Endothelial cell of umbilical vein (primary cell): Measurements from ENCODE around the gene SDF4. TPM values are rescaled to one million over a fixed set of nuclear protein-coding genes. Genes with fewer than 3 reads are reported as not detected.

Experiments
- BruUV-seq: library from RNA; stranded (reverse); fragments of 400-500 nt; replicated peaks from 2 replicates; lab custom pipeline; 2021; lab: Mats Ljungman, UMichigan
- CTCF ChIA-PET: fragments of 300-600, 350-600 bp; sonication (Branson Sonifier 250); formaldehyde crosslinking; loops from one replicate; lab custom pipeline; 2021; ENCODE audit warnings: antibody characterized with exemption, inconsistent platforms; lab: Charles Lee
- POLR2A ChIA-PET: fragments of 300-600, 350-600 bp; sonication (Branson Sonifier 250); formaldehyde crosslinking; loops from one replicate; lab custom pipeline; 2021; ENCODE audit warnings: antibody characterized with exemption, inconsistent platforms; lab: Charles Lee
- DNase-seq: peaks from one replicate; pipeline ENCODE4 v3.0.0-alpha.2; 2011; ENCODE audit warnings: low read depth, low spot score
- FAIRE-seq: peaks from 2 replicates; lab custom pipeline; 2011; peaks lifted over from hg19 to GRCh38; lab: Jason Lieb, UNC
- H2AFZ ChIP-seq: 2 replicates; pipeline ENCODE4 v1.6.0; 2012; ENCODE audit warnings: low read depth, low read length, control low read depth, inconsistent platforms
- H3K27ac ChIP-seq: 2 replicates; pipeline ENCODE4 v1.5.1; 2011; ENCODE audit warnings: low read depth, mild to moderate bottlenecking, control low read depth, low read length, moderate library complexity; ENCODE audit not compliant: insufficient read depth
- H3K27me3 ChIP-seq, 2 experiments: 2 replicates each; pipeline versions ENCODE4 v1.6.0 to v1.6.1; 2011; ENCODE audit warnings: low read length in 2 of 2, mixed read lengths in 1 of 2; ENCODE audit not compliant: control insufficient read depth in 2 of 2, insufficient read depth in 2 of 2
- H3K36me3 ChIP-seq, 2 experiments: 2 replicates in 1 of 2; 3 replicates in 1 of 2; pipeline ENCODE4 v1.5.1; 2011; ENCODE audit warnings: low read length in 2 of 2, mild to moderate bottlenecking in 1 of 2, moderate library complexity in 1 of 2; ENCODE audit not compliant: control insufficient read depth in 2 of 2, insufficient read depth in 2 of 2; ENCODE audit errors: extremely low read depth in 1 of 2
- H3K4me1 ChIP-seq: 3 replicates; pipeline ENCODE4 v1.5.1; 2011; ENCODE audit warnings: mild to moderate bottlenecking, low read length; ENCODE audit not compliant: control insufficient read depth, insufficient read depth; ENCODE audit errors: extremely low read depth
- H3K4me2 ChIP-seq: 2 replicates; pipeline ENCODE4 v1.6.1; 2011; ENCODE audit warnings: low read length, control low read depth, mixed read lengths; ENCODE audit not compliant: insufficient read depth
- H3K4me3 ChIP-seq, 3 experiments: fragments of 200-600 bp in 1 of 3; sonication (generic), shearing (Covaris generic) in 1 of 3; replicated peaks in 1 of 3; 2 replicates each; pipeline ENCODE4 v1.5.1; 2011 to 2016; ENCODE audit warnings: control low read depth in 3 of 3, low read length in 3 of 3, mild to moderate bottlenecking in 2 of 3, inconsistent platforms in 1 of 3, low read depth in 1 of 3, moderate library complexity in 1 of 3; ENCODE audit not compliant: insufficient read depth in 1 of 3
- H3K79me2 ChIP-seq: 2 replicates; pipeline ENCODE4 v1.6.0; 2012; ENCODE audit warnings: low read length, inconsistent platforms; ENCODE audit not compliant: control insufficient read depth, insufficient read depth
- H3K9ac ChIP-seq: replicated peaks from 2 replicates; pipeline ENCODE3; 2011; ENCODE audit warnings: low read length, control low read depth; ENCODE audit not compliant: insufficient read depth; ENCODE audit errors: extremely low read depth
- H3K9me1 ChIP-seq: replicated peaks from 3 replicates; pipeline ENCODE4 v1.6.0; 2011; ENCODE audit warnings: mild to moderate bottlenecking, low read length; ENCODE audit not compliant: control insufficient read depth, insufficient read depth; ENCODE audit errors: extremely low read depth
- H3K9me3 ChIP-seq: replicated peaks from 2 replicates; pipeline ENCODE4 v1.5.1; 2012; ENCODE audit warnings: low read length, inconsistent platforms; ENCODE audit not compliant: control insufficient read depth, insufficient read depth
- H4K20me1 ChIP-seq: replicated peaks from 2 replicates; pipeline ENCODE3; 2011; ENCODE audit warnings: mild to moderate bottlenecking, low read length; ENCODE audit not compliant: control insufficient read depth, insufficient read depth; ENCODE audit errors: extremely low read depth
- CTCF ChIP-seq, 2 donors: IDR thresholded peaks; 1 replicate in 1 of 2; 2 replicates in 1 of 2; pipeline ENCODE4 v1.5.1; 2011; ENCODE audit warnings: low read length in 2 of 2, mild to moderate bottlenecking in 2 of 2, moderate library complexity in 2 of 2, control low read depth in 1 of 2, inconsistent platforms in 1 of 2, low read depth in 1 of 2; ENCODE audit not compliant: insufficient read depth in 1 of 2; ENCODE audit errors: extremely low read depth in 1 of 2
- EZH2 ChIP-seq: IDR thresholded peaks from 2 replicates; pipeline ENCODE4 v1.6.1; 2012; ENCODE audit warnings: borderline replicate concordance, low read depth, mild to moderate bottlenecking, moderate library complexity, low read length, inconsistent platforms; ENCODE audit not compliant: severe bottlenecking
- GATA2 ChIP-seq: IDR thresholded peaks from 2 replicates; pipeline ENCODE4 v1.7.0; 2011; ENCODE audit warnings: low read depth, mild to moderate bottlenecking, moderate library complexity, mixed read lengths, low read length; ENCODE audit not compliant: insufficient read length, insufficient read depth
- JUN ChIP-seq: IDR thresholded peaks from 2 replicates; pipeline ENCODE4 v1.6.1; 2011; ENCODE audit warnings: borderline replicate concordance, low read depth; ENCODE audit not compliant: insufficient read length, insufficient read depth
- MYC ChIP-seq: IDR thresholded peaks from one replicate; pipeline ENCODE4 v1.6.1; 2011; ENCODE audit warnings: mild to moderate bottlenecking, low read depth, low read length
- POLR2A ChIP-seq: IDR thresholded peaks from 2 replicates; pipeline ENCODE4 v1.6.1; 2012; ENCODE audit warnings: low read depth, mild to moderate bottlenecking, control low read depth, low read length
- dilution Hi-C: fragments of 300-500 bp; cut with MboI; formaldehyde crosslinking; loops from one replicate; pipeline ENCODE4 v1.15.0; 2019; ENCODE audit warnings: low sequenced_read_pairs; ENCODE audit not compliant: extremely low pct_ligation_motif_present
- intact Hi-C: fragments of 100-400 bp; cut with micrococcal nuclease; formaldehyde crosslinking; loops from one replicate; pipeline ENCODE4 v1.10.0; 2022
- polyA plus RNA-seq, 4 experiments: library from polyadenylated mRNA; depleted of rRNA in 3 of 4; stranded (reverse) in 3 of 4; unstranded in 1 of 4; fragments of >200 nt; gene quantifications; 2 replicates each; pipeline versions ENCODE4 v1.2.1 to v1.2.3, GENCODE V29; 2011 to 2012; ENCODE audit warnings: missing spikeins in 1 of 4
- total RNA-seq: library from RNA; stranded (reverse); gene quantifications from 2 replicates; pipeline ENCODE4 v1.2.3, GENCODE V29; 2021

SDF4 gene
- total and polyA plus RNA-seq, 2 donors (not counting 3 experiments of a cell fraction or from before 2014, with no cell fraction given) = 175 to 185 TPM

- Histone ChIP-seq H2AFZ (no peak overlapping the region), H4K20me1 (no peaks in the 10 kb centered on the region), H3K27ac (no peak overlapping the region), H3K27me3 (peaks cover 10 to 14% of the 10 kb centered on the region in 2 experiments), H3K79me2 (no peaks in the 10 kb centered on the region), H3K9me1 (no peaks in the 10 kb centered on the region), H3K4me3 (no peak overlapping the region), H3K36me3 (no peaks in the 10 kb centered on the region), H3K4me1 (no peaks in the 10 kb centered on the region), H3K4me2 (no peak overlapping the region), H3K9me3 (no peaks in the 10 kb centered on the region), H3K9ac (no peak overlapping the region)
- DNase-seq (no peak), FAIRE-seq (no peak)
- ChIA-PET POLR2A (no interaction called here), CTCF (interaction anchor here (0.6 to 1.1 kb wide), 2 partner anchors 15 to 124 kb away, joined by 3 to 4 read pairs; no protein-coding TSS in a partner anchor)
- intact Hi-C loops (loop anchor here (2.0 to 5.0 kb wide), 2 partner anchors 27 to 124 kb away; partner anchors contain the start of gene UBE2J2), dilution Hi-C loops (no loop called here)
- no TSS peak for BruUV-seq
- TF ChIP-seq POLR2A (no peak), CTCF (IDR thresholded peaks at IDR 0.05; ENCODE audit: extremely low read depth in 1 of 2, insufficient read depth in 1 of 2, low read depth in 1 of 2, low read length in 2 of 2) (no peak), MYC (no peak), EZH2 (no peak), GATA2 (no peak), JUN (no peak)
Measured at GRCh38 chr1:1245817-1246576, 14.2 kb upstream of the SDF4 start.
